ENCODE results near the gene DLGAP1.

DNA sequence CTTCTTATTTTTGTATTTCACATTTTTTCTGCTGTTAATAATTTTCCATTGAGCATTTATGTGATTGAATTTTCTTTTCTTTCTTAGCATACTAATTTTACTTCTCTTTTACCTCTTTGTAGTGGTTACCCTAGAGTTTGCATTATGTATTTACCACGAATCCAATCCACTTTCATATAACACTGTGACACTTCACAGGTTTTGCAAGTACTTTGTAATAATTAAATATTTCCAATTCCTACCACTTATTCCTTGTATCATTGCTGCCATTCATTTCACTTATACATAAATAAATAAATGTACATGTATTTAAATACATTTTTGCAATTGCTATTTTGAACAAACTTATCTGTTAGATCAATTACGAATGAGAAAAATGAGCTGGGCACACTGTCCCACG lies 894.4 kb downstream of the DLGAP1 start:
- TF ChIP-seq ELF4 (CRISPR knock-in tag; IDR thresholded peaks at IDR 0.05; ENCODE audit: low read depth) (no peak), NFE2L1 (CRISPR knock-in tag; IDR thresholded peaks at IDR 0.05) (no peak), SP1 (CRISPR knock-in tag; conservative IDR thresholded peaks at IDR 0.05) (no peak), TEAD1 (CRISPR knock-in tag; IDR thresholded peaks at IDR 0.05) (no peak), NR3C1 (CRISPR knock-in tag; conservative IDR thresholded peaks at IDR 0.05; ENCODE audit: low read depth) (no peak), GRHL2 (CRISPR knock-in tag; IDR thresholded peaks at IDR 0.05; ENCODE audit: insufficient replicate concordance, severe bottlenecking) (no peak)
- TF ChIP-seq, protein P1, sequence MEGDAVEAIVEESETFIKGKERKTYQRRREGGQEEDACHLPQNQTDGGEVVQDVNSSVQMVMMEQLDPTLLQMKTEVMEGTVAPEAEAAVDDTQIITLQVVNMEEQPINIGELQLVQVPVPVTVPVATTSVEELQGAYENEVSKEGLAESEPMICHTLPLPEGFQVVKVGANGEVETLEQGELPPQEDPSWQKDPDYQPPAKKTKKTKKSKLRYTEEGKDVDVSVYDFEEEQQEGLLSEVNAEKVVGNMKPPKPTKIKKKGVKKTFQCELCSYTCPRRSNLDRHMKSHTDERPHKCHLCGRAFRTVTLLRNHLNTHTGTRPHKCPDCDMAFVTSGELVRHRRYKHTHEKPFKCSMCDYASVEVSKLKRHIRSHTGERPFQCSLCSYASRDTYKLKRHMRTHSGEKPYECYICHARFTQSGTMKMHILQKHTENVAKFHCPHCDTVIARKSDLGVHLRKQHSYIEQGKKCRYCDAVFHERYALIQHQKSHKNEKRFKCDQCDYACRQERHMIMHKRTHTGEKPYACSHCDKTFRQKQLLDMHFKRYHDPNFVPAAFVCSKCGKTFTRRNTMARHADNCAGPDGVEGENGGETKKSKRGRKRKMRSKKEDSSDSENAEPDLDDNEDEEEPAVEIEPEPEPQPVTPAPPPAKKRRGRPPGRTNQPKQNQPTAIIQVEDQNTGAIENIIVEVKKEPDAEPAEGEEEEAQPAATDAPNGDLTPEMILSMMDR (IDR thresholded peaks at IDR 0.05): no peak
- TF ChIP-seq, protein P2, sequence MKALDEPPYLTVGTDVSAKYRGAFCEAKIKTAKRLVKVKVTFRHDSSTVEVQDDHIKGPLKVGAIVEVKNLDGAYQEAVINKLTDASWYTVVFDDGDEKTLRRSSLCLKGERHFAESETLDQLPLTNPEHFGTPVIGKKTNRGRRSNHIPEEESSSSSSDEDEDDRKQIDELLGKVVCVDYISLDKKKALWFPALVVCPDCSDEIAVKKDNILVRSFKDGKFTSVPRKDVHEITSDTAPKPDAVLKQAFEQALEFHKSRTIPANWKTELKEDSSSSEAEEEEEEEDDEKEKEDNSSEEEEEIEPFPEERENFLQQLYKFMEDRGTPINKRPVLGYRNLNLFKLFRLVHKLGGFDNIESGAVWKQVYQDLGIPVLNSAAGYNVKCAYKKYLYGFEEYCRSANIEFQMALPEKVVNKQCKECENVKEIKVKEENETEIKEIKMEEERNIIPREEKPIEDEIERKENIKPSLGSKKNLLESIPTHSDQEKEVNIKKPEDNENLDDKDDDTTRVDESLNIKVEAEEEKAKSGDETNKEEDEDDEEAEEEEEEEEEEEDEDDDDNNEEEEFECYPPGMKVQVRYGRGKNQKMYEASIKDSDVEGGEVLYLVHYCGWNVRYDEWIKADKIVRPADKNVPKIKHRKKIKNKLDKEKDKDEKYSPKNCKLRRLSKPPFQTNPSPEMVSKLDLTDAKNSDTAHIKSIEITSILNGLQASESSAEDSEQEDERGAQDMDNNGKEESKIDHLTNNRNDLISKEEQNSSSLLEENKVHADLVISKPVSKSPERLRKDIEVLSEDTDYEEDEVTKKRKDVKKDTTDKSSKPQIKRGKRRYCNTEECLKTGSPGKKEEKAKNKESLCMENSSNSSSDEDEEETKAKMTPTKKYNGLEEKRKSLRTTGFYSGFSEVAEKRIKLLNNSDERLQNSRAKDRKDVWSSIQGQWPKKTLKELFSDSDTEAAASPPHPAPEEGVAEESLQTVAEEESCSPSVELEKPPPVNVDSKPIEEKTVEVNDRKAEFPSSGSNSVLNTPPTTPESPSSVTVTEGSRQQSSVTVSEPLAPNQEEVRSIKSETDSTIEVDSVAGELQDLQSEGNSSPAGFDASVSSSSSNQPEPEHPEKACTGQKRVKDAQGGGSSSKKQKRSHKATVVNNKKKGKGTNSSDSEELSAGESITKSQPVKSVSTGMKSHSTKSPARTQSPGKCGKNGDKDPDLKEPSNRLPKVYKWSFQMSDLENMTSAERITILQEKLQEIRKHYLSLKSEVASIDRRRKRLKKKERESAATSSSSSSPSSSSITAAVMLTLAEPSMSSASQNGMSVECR (CRISPR knock-in tag; IDR thresholded peaks at IDR 0.05; ENCODE audit: borderline replicate concordance): no peak
- TF ChIP-seq, protein P3, sequence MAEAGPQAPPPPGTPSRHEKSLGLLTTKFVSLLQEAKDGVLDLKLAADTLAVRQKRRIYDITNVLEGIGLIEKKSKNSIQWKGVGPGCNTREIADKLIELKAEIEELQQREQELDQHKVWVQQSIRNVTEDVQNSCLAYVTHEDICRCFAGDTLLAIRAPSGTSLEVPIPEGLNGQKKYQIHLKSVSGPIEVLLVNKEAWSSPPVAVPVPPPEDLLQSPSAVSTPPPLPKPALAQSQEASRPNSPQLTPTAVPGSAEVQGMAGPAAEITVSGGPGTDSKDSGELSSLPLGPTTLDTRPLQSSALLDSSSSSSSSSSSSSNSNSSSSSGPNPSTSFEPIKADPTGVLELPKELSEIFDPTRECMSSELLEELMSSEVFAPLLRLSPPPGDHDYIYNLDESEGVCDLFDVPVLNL (CRISPR knock-in tag; IDR thresholded peaks at IDR 0.05; ENCODE audit: borderline replicate concordance, low read depth): no peak
- TF ChIP-seq, protein P4, sequence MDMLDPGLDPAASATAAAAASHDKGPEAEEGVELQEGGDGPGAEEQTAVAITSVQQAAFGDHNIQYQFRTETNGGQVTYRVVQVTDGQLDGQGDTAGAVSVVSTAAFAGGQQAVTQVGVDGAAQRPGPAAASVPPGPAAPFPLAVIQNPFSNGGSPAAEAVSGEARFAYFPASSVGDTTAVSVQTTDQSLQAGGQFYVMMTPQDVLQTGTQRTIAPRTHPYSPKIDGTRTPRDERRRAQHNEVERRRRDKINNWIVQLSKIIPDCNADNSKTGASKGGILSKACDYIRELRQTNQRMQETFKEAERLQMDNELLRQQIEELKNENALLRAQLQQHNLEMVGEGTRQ (CRISPR knock-in tag; IDR thresholded peaks at IDR 0.05): no peak

Measured in WTC11 (cell line).